GM19372 (cell line): ENCODE measurements around the gene TBC1D22A.

Experiments
- ATAC-seq: cut with Tn5 transposase; IDR thresholded peaks from one replicate; pipeline ENCODE4 v1.9.1; 2021; ENCODE audit warnings: mild to moderate bottlenecking, low read depth, moderate library complexity; ENCODE audit not compliant: unreplicated experiment

TBC1D22A gene

DNA sequence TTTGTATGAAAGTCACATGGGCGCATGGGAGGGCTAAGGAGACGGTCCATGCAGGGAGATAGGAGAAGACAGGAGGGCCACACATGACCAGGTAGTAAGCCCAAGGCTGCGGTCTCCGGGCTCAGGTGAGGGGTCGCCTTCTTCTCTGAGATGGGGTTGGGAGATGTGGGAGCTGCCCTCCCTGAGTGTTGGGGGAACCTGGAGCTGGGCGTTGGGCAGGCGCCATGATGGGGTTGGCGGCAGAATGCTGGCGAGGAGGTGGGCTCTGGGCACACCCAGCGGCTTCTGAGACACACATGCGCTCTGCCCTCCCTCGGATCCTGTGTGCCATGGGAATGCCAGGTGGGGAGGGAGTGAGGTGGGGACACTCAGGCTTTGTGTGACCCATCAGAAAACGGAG, 254.8 kb downstream of the TBC1D22A start:
- no peak for ATAC-seq

GRCh38 chr22:47018010-47018910, 255.8 kb downstream of the TBC1D22A start:
- no peak for ATAC-seq

GRCh38 chr22:47019012-47019790, 256.8 kb downstream of the TBC1D22A start:
- ATAC-seq = no peak

GRCh38 chr22:47020166-47020565, 257.7 kb downstream of the TBC1D22A start:
- ATAC-seq = no peak

GRCh38 chr22:47021371-47022074, 259.1 kb downstream of the TBC1D22A start:
- ATAC-seq = no peak

- no peak for ATAC-seq
Observed at GRCh38 chr22:47022075-47022473, 259.6 kb downstream of the TBC1D22A start.

DNA sequence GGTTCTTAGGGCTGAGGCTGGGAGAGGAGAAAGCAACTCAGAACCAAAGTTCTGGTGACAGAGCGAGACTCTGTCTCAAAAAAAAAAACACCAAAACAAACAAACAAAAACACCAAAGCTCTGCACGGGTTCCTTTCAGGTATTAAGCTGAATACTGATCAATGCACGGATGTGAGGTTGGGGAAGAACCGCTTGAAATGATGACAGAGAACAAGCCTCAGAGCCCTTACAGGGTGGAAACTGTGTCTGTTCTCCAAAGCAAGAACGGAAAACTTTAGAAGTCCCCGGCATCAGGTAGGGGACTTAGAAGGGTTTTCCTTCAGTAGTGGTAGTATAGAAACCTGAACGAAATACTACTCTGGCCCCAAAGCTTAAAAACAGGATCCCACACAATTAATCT, 260.0 kb downstream of the TBC1D22A start:
- ATAC-seq = no peak

GRCh38 chr22:47023871-47024270, 261.4 kb downstream of the TBC1D22A start:
- ATAC-seq = no peak

- no peak for ATAC-seq
Observed at GRCh38 chr22:47027766-47028165, 265.3 kb downstream of the TBC1D22A start.

- ATAC-seq = no peak
Observed at GRCh38 chr22:47029244-47030074, 267.0 kb downstream of the TBC1D22A start.

DNA sequence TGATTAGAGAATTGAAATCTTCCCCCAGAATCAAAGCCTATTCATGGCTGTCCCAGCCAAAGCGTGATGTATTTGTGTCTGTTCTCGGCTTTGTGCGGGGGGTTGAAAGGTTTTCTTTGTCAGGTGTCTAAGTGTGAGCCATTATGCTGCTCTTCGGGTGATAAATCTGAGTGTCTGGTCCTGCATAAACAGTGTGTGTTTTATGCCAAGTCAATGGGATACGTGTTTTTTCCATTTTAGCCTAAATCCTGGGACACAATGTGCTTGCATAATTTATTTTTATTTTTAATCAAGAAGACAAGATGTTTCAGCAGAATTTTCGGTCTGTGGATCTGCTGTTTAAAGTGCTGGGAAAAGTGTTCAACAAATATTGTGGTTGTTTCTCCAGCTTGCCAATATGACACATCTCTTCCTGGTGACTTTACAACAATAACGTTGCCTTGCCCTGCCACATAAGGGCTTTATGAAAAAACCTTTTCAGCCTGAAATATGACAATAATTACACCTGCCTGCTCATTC, 267.8 kb downstream of the TBC1D22A start:
- ATAC-seq = no peak

DNA sequence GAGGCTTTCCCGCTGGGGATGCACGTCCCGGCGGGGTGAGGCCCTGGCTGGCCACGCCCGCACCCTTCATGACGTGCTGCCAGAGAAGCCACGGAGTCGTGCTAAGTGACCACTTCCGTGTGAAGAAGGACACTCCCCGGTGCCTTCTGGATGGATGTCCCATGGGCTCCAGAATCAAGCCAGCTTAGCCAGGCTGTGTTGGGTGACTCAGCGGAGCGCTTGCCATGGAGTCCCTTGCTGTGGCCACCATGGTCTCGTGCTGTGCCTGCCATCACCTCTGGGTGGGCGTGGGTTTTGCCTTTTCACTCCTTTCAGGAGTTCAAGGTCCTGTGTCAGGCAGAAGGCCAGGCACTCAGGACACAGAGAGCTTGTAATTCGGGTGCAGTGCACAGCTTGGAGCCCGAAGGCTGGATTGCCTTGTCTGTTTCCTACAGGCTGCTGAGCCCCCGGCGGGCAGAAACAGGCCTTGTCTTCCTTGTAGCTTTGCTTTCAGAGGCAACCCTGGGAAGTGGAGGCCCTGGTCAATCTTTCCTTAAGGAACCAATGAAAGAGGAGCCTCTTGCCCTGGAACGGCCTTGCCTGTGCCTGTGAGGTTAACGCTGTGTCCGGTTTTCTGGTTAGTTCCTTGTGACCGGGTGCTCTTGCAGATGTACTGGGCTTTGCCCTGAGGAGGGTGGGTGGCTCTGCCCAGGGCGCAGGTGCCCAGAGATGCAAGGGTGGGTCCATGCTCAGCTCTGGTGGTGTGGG, 268.6 kb downstream of the TBC1D22A start:
- no peak for ATAC-seq

- no peak for ATAC-seq
Observed at GRCh38 chr22:47031628-47031915, 269.1 kb downstream of the TBC1D22A start.

DNA sequence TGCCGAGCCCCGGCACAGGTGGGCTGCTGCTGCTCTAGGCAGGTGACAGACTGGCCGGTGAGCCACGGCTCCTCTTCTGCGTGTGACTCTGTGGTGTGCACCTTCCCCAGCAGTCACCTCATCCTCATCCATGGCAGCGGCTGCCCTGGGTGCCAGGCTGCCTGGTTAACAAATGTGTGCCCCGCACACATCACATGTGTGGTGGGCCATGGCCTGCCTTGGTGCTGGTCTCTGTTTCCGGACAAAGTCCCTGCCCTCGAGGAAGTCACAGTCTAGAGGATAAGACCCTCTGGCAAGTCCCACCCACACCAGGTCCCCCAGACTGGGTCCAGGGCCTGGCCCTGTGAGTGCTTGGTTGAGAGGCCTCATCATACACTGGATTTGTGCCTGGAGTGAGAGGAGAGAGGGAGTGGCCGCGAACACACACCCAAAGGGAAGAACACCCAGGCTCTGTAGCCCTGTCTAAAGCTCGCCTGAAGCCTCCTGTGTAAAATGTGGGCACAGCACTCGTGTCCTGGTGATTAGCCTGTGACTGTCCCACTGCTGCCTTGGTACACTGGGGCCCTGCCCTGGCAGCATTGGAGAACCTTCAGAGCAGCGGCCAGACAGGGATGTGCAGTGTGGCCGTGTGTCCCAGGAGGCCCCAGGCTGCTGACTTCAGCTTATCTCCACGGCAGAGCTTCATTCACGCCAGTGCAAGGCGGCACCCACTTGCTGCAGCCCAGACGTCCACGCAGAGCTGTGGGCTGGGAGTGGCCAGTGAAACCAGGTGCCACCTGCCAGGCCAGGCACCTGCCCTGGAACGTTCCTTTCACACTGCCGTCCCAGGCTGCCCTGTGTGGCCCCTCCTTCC, 269.9 kb downstream of the TBC1D22A start:
- no peak for ATAC-seq

DNA sequence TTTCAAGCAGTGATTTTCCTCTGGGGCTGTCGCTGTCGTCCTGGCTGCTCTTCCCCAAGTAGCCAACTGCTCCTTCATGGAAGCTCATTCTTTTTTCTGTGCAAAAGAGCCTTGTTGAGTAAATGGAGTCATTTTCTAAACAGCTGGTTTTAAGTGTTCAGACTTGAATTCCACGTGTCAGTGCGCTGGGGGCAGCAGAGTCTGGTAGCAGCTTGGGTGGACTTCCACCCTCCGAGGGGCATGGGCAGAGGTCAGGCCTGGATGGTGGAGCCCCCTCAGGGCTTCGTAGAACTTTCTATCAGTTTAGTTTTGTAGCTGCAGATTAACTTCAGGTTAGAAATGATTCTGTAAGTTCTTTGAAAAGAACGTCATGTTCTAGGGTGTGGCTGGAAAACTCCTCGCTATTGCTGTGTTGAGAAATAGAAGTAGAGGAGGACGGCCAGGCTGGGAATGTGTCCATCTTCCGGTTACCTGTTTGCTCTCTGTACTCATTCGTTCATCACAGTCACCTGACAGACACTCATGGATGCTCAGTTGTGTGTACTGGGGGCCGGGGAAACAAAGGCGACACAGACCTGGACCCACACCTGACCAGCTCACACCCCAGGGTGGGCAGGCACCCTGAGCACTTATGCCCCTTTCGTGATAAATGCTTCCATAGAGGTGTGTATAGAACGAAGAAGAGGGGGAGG, 270.7 kb downstream of the TBC1D22A start:
- ATAC-seq = no peak

DNA sequence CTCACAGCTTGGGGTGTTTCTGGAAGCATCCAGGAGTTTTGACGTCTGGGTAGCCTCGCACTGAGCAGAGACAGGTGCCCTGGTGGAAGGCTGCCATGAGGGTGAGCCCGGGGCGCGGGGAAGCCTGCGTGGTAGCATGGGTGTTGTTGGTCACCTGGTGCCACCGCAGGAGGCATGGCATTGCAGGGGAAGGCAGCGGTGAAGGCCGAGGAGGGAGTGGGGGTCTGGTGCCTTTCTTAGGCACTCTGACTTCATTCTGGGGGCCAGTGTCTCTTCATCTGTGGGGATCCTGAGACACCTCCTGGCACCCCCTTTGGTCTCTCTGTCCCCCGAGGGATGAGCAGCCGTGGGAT, 271.2 kb downstream of the TBC1D22A start:
- ATAC-seq = no peak

DNA sequence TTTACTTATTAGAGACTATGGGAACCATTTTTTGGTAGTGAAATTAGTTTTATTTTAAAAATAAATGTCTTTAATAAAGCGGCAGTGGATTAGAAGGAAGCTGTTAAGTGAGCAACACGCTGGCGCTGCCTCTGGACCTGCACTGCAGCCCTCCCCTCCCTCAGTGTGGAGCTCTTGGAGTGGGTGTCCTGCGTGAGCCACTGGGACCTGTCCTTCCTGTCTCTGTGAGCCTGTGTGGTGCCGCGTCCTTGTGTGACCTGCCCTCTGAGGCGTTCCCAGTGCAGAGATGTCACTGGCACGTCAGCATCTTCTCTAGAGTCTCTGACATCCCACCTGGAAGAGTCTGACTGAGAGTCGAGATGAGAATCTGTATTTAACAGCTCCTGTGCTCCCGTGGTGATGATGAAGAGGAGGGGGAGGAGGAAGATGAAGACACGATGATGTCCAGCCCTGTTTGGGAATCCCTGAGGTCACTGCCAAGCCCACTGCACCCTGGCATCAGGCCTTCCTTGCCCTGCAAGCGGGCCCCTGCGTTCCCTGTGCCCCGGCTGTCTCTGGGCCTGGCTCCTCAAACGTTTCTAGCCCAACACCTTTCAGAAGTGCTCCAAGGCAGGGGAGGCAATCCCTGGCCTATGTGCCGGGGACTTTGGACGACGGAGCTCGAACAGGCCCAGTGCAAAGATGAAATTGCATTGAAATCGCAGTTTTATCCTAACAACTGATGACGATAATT, 271.8 kb downstream of the TBC1D22A start:
- ATAC-seq = no peak
